MM.1S (cell line): ENCODE data around the gene CLEC18B.
"Not testable (repeated sequence)": the region's sequence is repeated elsewhere in the genome, so short reads cannot be mapped to it uniquely, and the experiment has no call there.

Source experiments
- DNase-seq: peaks from one replicate; pipeline ENCODE4 v3.0.0-alpha.2; 2015
- H2AFZ ChIP-seq: fragments of 300-600 bp; sonication (generic); 2 replicates; pipeline ENCODE4 v1.6.0; 2016; ENCODE audit warnings: antibody characterized with exemption, low read length
- H3F3A ChIP-seq: fragments of 300-600 bp; sonication (generic); 2 replicates; pipeline ENCODE4 v1.6.1; 2016; ENCODE audit warnings: mild to moderate bottlenecking, antibody characterized with exemption, low read length, moderate library complexity, mixed read lengths; ENCODE audit not compliant: insufficient read depth
- H3K27ac ChIP-seq: fragments of 300-600 bp; sonication (generic); 2 replicates; pipeline ENCODE4 v1.5.1; 2016; ENCODE audit warnings: mild to moderate bottlenecking, low read length
- H3K27me3 ChIP-seq: fragments of 300-600 bp; sonication (generic); replicated peaks from 2 replicates; pipeline ENCODE4 v1.6.0; 2016; ENCODE audit warnings: low read length; ENCODE audit not compliant: insufficient read depth
- H3K36me3 ChIP-seq: fragments of 300-600 bp; sonication (generic); replicated peaks from 2 replicates; pipeline ENCODE4 v1.6.1; 2016; ENCODE audit warnings: mild to moderate bottlenecking, low read length, mixed read lengths; ENCODE audit not compliant: insufficient read depth
- H3K4me1 ChIP-seq: fragments of 300-600 bp; sonication (generic); 2 replicates; pipeline ENCODE4 v1.6.1; 2016; ENCODE audit warnings: low read length, mixed read lengths
- H3K4me2 ChIP-seq: fragments of 300-600 bp; sonication (generic); 2 replicates; pipeline ENCODE4 v1.6.0; 2016; ENCODE audit warnings: low read depth, low read length
- H3K4me3 ChIP-seq: fragments of 300-600 bp; sonication (generic); 2 replicates; pipeline ENCODE4 v1.5.1; 2016; ENCODE audit warnings: low read length, mixed read lengths
- H3K79me2 ChIP-seq: fragments of 300-600 bp; sonication (generic); 2 replicates; pipeline ENCODE4 v1.6.1; 2016; ENCODE audit warnings: mixed run types, low read length, mixed read lengths
- H3K9ac ChIP-seq: fragments of 300-600 bp; sonication (generic); 2 replicates; pipeline ENCODE4 v1.6.1; 2016; ENCODE audit warnings: low read length, mixed read lengths
- H3K9me2 ChIP-seq: fragments of 300-600 bp; sonication (generic); replicated peaks from 2 replicates; pipeline ENCODE4 v1.6.1; 2016; ENCODE audit warnings: mild to moderate bottlenecking, low read length, mixed read lengths; ENCODE audit not compliant: insufficient read depth
- H3K9me3 ChIP-seq: fragments of 300-600 bp; sonication (generic); replicated peaks from 2 replicates; pipeline ENCODE4 v1.6.1; 2016; ENCODE audit warnings: mild to moderate bottlenecking, low read length, mixed read lengths; ENCODE audit not compliant: insufficient read depth
- H4K20me1 ChIP-seq: fragments of 300-600 bp; sonication (generic); 2 replicates; pipeline ENCODE4 v1.6.1; 2016; ENCODE audit warnings: mild to moderate bottlenecking, low read length, moderate library complexity, mixed read lengths; ENCODE audit not compliant: insufficient read depth

Gene CLEC18B

DNA sequence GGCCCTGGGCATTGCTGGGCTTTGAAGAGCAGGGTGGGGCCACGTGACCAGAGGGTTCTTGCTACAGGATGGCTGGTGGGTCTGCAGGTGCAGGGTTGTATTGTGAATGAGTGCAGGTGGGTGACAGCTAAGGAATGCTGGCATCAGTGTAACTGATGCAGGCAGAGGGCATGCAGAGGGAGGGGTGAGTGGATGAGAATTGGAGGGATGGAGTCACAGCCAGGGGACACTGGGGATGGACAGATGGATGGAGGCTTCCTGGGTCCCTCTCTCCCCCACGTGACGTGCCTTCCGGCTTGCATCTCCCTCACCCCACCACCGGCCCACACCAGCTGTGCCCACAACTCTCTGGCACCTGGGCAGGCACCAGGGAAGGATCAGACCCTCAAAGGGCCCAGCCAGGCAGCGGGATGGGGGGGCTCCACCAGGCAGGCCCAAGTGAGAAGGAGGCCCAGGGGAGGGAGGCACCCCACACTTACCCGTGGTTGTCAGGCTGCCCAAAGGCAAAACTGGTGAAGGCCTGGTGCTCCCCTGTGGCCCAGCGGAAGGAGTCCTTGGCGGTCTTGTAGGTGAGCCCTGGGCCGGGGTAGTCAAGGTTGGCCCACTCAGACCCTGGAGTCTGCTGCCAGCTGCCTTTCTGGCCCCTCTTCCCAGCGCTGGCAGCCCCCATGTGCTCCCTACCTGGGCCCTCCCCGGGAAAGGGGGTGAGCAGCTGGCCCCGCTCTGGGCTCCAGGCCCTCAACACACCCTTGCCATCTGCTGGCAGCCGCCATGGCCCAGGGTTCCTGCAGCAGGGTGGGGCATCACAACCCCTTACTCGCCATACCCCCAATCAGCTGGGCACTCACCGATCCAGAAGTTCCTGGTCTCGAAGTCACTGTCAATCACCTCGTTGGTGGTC, 11.0 kb downstream of the CLEC18B start:
- not testable (repeated sequence) for H3K9me3 ChIP-seq, H3K36me3 ChIP-seq, H3K9ac ChIP-seq, H3K4me3 ChIP-seq, DNase-seq, H2AFZ ChIP-seq, H3K9me2 ChIP-seq, H3F3A ChIP-seq, H4K20me1 ChIP-seq, H3K27me3 ChIP-seq, H3K79me2 ChIP-seq, H3K4me1 ChIP-seq, H3K27ac ChIP-seq, H3K4me2 ChIP-seq

DNA sequence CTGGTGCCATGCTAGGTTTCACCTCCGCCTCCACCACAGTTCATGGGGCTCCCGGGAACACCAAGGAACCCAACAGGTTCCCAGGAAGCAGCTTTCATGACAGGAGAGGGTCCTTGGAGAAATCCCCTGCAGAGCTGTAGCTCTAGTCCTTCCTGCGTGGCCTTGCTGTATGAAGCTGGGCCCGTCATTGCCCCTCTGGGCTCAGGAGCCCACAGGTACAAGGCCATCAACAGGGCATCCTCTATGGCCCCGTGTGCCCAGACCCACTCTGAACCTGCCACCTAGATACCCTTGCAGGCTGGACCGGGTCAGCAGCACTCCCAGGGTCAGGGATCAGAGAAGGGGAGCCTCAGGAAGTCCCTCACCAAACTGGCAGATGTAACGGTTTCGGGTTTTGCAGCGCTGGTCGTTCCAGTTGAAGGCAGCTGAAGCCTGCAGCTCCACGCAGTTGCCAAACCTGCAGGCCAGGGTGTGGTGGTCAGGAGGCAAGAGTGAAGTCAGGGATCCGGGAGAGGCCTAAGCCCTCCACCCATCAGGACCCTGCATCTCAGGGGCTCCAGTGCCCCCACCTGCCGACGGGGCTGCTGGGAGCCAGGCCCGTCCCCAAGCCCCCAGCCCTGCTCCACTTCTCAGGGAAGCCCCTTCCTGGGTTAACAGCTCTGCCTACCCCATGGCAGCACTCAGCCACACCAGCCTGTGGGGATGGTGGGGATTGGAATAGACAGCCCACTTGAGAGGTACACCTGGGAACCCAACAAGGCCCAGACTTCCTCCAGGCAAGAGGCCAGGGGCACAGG, 11.9 kb downstream of the CLEC18B start:
- not testable (repeated sequence) for H3K9me3 ChIP-seq, H3K27me3 ChIP-seq, H3K4me1 ChIP-seq, H2AFZ ChIP-seq, H3K36me3 ChIP-seq, H3K27ac ChIP-seq, H3K79me2 ChIP-seq, H3K9ac ChIP-seq, H3K4me3 ChIP-seq, H4K20me1 ChIP-seq, H3K9me2 ChIP-seq, DNase-seq, H3F3A ChIP-seq, H3K4me2 ChIP-seq

DNA sequence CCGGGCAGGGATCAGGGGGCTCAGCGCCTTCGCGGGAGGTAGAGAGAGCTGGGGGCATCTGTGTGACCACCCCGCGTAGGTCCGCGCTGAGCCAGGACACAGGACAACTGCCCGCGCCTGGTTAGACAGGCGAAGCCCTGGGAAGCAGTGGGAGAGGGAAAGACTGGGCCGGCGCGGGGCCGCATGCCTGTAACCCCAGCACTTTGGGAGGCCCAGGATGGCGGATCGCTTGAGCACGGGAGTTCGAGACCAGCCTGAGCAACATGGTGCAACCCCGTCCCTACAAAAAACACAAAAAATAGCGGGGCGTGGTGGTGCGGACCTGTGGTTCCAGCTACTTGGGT, 13.9 kb downstream of the CLEC18B start:
- H3K4me1 ChIP-seq, H3K4me3 ChIP-seq, H4K20me1 ChIP-seq, H3K9me3 ChIP-seq, H3K4me2 ChIP-seq, H3K9ac ChIP-seq, H2AFZ ChIP-seq, DNase-seq, H3K79me2 ChIP-seq, H3K27me3 ChIP-seq, H3K9me2 ChIP-seq, H3K36me3 ChIP-seq, H3F3A ChIP-seq, H3K27ac ChIP-seq: not testable (repeated sequence)

DNA sequence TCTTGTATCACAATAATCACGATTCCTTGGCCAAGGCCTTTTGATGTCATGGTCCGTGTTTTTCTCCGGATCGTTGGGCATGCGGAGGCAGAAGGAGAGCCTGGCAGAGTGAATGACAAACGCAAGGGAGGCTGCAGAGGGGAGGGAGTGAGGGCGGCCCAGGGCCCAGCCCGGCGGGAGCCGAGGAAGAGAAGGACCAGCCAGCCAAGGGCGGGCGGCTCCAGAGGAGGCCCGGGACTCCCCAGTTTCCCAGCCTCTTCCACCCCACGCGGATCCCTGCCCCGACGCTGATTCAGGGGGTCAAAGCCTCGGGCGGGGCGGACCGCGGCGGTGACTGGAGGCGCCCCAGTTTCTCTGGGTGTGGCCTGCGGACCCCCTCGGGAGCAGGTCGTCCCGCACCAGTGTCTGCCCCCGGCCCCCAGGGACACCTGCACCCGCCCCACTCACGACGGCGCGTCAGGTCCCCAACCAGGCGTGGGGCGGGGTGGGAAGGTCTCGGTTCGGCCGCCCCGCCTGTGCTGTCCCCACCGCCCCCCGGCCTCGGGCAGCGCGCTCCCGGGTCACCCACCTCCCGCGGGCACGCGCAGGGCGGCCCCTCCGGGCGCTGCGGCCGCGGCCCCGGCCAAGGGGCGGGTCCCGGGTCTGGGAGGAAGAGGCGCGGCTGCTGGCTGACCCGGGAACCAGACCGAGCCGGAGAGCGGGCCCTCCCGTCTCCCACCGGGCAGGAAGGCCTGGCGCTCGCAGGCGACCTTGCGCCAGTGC, 14.5 kb downstream of the CLEC18B start:
- H4K20me1 ChIP-seq, H3K79me2 ChIP-seq, H3K36me3 ChIP-seq, H3K9me3 ChIP-seq, H3K4me1 ChIP-seq, H3K4me3 ChIP-seq, H3K4me2 ChIP-seq, H3K27ac ChIP-seq, H2AFZ ChIP-seq, DNase-seq, H3K9ac ChIP-seq, H3K9me2 ChIP-seq, H3F3A ChIP-seq, H3K27me3 ChIP-seq: not testable (repeated sequence)

- DNase-seq, result not testable (repeated sequence)
Observed at GRCh38 chr16:74404148-74404933, 16.9 kb downstream of the CLEC18B start.

GRCh38 chr16:74400238-74400637, 21.0 kb downstream of the CLEC18B start:
- H3K36me3 ChIP-seq, DNase-seq, H3K4me3 ChIP-seq, H3F3A ChIP-seq, H3K4me2 ChIP-seq, H2AFZ ChIP-seq, H3K27ac ChIP-seq, H3K4me1 ChIP-seq, H3K27me3 ChIP-seq, H3K9me2 ChIP-seq, H3K9ac ChIP-seq, H4K20me1 ChIP-seq, H3K9me3 ChIP-seq, H3K79me2 ChIP-seq: not testable (repeated sequence)

More at GRCh38 chr16:74404148-74404933, 16.9 kb downstream of the CLEC18B start:
- H3K9me3 ChIP-seq, H3K9me2 ChIP-seq, H3K27me3 ChIP-seq, H3F3A ChIP-seq, H3K27ac ChIP-seq, H3K4me1 ChIP-seq, H3K4me2 ChIP-seq, H3K79me2 ChIP-seq, H3K9ac ChIP-seq, H3K36me3 ChIP-seq, H2AFZ ChIP-seq, H4K20me1 ChIP-seq, H3K4me3 ChIP-seq: not testable (repeated sequence)

DNA sequence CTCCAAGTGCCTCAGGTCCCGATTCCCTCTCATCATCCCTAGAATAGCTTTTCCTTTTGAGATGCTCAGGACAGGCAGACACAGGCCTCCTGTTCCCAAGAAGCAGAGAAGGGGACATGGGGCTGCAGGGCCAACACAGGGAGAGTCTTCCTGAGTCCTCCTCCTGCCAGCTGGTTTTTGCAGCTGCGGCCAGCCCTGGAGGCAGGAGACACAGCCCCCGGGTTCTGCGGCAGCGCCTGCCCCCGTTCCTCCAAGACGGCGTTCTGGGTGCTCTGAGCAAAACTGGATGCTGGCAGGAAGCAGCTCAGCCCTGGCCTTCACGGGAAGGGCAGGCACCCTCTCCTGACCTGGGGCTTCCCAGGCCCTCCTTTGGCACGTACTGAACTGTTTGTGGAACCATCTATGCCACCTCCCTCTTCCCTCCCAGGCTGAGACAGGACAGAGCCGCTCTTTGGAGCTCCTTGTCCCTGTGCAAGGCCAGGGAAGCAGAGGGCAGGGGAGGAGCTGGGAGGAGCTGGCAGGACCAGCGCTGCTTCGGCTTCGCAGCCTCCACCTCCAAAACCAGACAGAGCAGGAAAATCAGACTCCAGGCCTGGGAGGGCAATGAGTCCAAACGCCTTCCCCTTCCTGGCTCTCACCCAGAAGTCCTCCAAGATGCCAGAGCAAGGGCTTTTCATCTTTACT, 22.9 kb downstream of the CLEC18B start:
- H3K79me2 ChIP-seq, DNase-seq, H3K27ac ChIP-seq, H3K9me3 ChIP-seq, H3K4me2 ChIP-seq, H3K27me3 ChIP-seq, H3K4me1 ChIP-seq, H2AFZ ChIP-seq, H4K20me1 ChIP-seq, H3K36me3 ChIP-seq, H3K9ac ChIP-seq, H3K9me2 ChIP-seq, H3K4me3 ChIP-seq, H3F3A ChIP-seq: not testable (repeated sequence)
